HCT116 (cell line): ENCODE results near the gene TNRC6C. TPM values are rescaled to one million over a fixed set of nuclear protein-coding genes. Genes with fewer than 3 reads are reported as not detected.

Source experiments
- ATAC-seq: fragments of 200-7000 bp; cut with Tn5 transposase; 2 replicates; pipeline ENCODE4 v1.9.1; 2020; ENCODE audit warnings: mild to moderate bottlenecking, moderate library complexity
- BruUV-seq: library from RNA; stranded (reverse); fragments of 400-500 nt; replicated peaks from 2 replicates; lab custom pipeline; 2021; lab: Mats Ljungman, UMichigan
- CTCF ChIA-PET: fragments of 300-600 bp; sonication (Branson Sonifier 250); formaldehyde crosslinking; loops from one replicate; lab custom pipeline; 2021; ENCODE audit warnings: antibody characterized with exemption; lab: Charles Lee
- POLR2A ChIA-PET: fragments of 300-600, 350-600 bp; sonication (Branson Sonifier 250); formaldehyde crosslinking; loops from one replicate; lab custom pipeline; 2021; ENCODE audit warnings: antibody characterized with exemption; lab: Charles Lee
- RAD21 ChIA-PET, 2 experiments: fragments of 300-600 bp; sonication (Branson Sonifier 250); formaldehyde crosslinking; loops; one replicate each; lab custom pipeline; 2023; ENCODE audit warnings: low total read pairs in 2 of 2; ENCODE audit not compliant: uncharacterized antibody in 2 of 2, unreplicated experiment in 2 of 2, low non-redundant PET in 1 of 2; lab: Charles Lee
- DNase-seq: peaks from one replicate; pipeline ENCODE4 v3.0.0-alpha.2; 2010; ENCODE audit warnings: low read depth, low spot score
- H2AFZ ChIP-seq: fragments of 200-600 bp; shearing (Covaris generic), sonication (generic); 2 replicates; pipeline ENCODE4 v1.6.1; 2017; ENCODE audit warnings: low read depth, mixed run types, mixed read lengths, antibody characterized with exemption, low read length; ENCODE audit not compliant: poor library complexity, severe bottlenecking
- H3K27ac ChIP-seq: 2 replicates; pipeline ENCODE4 v1.5.1; 2012; ENCODE audit warnings: low read depth, low read length
- H3K27me3 ChIP-seq: fragments of 200-600 bp; sonication (generic); 2 replicates; pipeline ENCODE4 v1.6.1; 2016; ENCODE audit warnings: mixed run types, low read length, mixed read lengths; ENCODE audit not compliant: insufficient read depth
- H3K36me3 ChIP-seq, 2 experiments: fragments of 200-500 bp in 1 of 2; fragments of 200-600 bp in 1 of 2; sonication (Bioruptor generic) in 1 of 2; sonication (generic) in 1 of 2; 2 replicates each; pipeline versions ENCODE4 v1.5.1 to v1.6.1; 2014 to 2016; ENCODE audit warnings: low read length in 2 of 2, inconsistent platforms in 1 of 2, mixed read lengths in 1 of 2, mixed run types in 1 of 2; ENCODE audit not compliant: insufficient read depth in 2 of 2, control insufficient read depth in 1 of 2
- H3K4me1 ChIP-seq, 2 experiments: fragments of 200-600 bp in 1 of 2; sonication (generic) in 1 of 2; 2 replicates each; pipeline versions ENCODE4 v1.5.1 to v1.6.1; 2012 to 2017; ENCODE audit warnings: low read length in 2 of 2, inconsistent platforms in 1 of 2, mild to moderate bottlenecking in 1 of 2, mixed read lengths in 1 of 2, mixed run types in 1 of 2, moderate library complexity in 1 of 2; ENCODE audit not compliant: insufficient read depth in 2 of 2, control insufficient read depth in 1 of 2
- H3K4me2 ChIP-seq: fragments of 200-600 bp; sonication (generic); 2 replicates; pipeline ENCODE4 v1.6.1; 2017; ENCODE audit warnings: mixed run types, low read length, mixed read lengths
- H3K4me3 ChIP-seq, 2 experiments: fragments of 200-600 bp in 1 of 2; sonication (generic) in 1 of 2; replicated peaks in 1 of 2; 2 replicates each; pipeline ENCODE4 v1.5.1; 2011 to 2016; ENCODE audit warnings: low read length in 2 of 2, control low read depth in 1 of 2, low read depth in 1 of 2, mild to moderate bottlenecking in 1 of 2, mixed read lengths in 1 of 2, mixed run types in 1 of 2
- H3K79me2 ChIP-seq: fragments of 200-600 bp; sonication (generic); 2 replicates; pipeline ENCODE4 v1.6.1; 2017; ENCODE audit warnings: mild to moderate bottlenecking, mixed run types, low read length, moderate library complexity, mixed read lengths; ENCODE audit not compliant: insufficient read depth
- H3K9ac ChIP-seq: fragments of 200-600 bp; sonication (generic); 2 replicates; pipeline ENCODE4 v1.6.1; 2016; ENCODE audit warnings: low read length, mixed read lengths
- H3K9me2 ChIP-seq: fragments of 200-600 bp; sonication (generic), shearing (Covaris generic); 2 replicates; pipeline ENCODE4 v1.6.1; 2017; ENCODE audit warnings: mixed run types, mild to moderate bottlenecking, moderate library complexity; ENCODE audit not compliant: insufficient read depth
- H3K9me3 ChIP-seq, 2 experiments: fragments of 200-500 bp in 1 of 2; fragments of 200-600 bp in 1 of 2; sonication (Bioruptor generic) in 1 of 2; sonication (generic) in 1 of 2; 2 replicates each; pipeline ENCODE4 v1.6.1; 2014 to 2017; ENCODE audit warnings: low read length in 2 of 2, mixed read lengths in 2 of 2, inconsistent platforms in 1 of 2, low read depth in 1 of 2, mild to moderate bottlenecking in 1 of 2, mixed run types in 1 of 2, moderate library complexity in 1 of 2; ENCODE audit not compliant: control insufficient read depth in 1 of 2, insufficient read depth in 1 of 2
- H4K20me1 ChIP-seq: fragments of 200-600 bp; sonication (generic), shearing (Covaris generic); 2 replicates; pipeline ENCODE4 v1.6.1; 2017; ENCODE audit warnings: mixed run types, mild to moderate bottlenecking, moderate library complexity; ENCODE audit not compliant: insufficient read depth
- CBX3 ChIP-seq: IDR thresholded peaks from 2 replicates; pipeline ENCODE4 v1.6.1; 2012; ENCODE audit warnings: low read depth
- CTCF ChIP-seq, 3 experiments: fragments of 200-600 bp in 1 of 3; sonication (generic) in 1 of 3; IDR thresholded peaks in 2 of 3; conservative IDR thresholded peaks in 1 of 3; 2 replicates each; pipeline ENCODE4 v1.5.1; 2012 to 2017; ENCODE audit warnings: low read depth in 2 of 3, low read length in 2 of 3, antibody characterized with exemption in 1 of 3, borderline replicate concordance in 1 of 3, control low read depth in 1 of 3, mild to moderate bottlenecking in 1 of 3, mixed read lengths in 1 of 3, mixed run types in 1 of 3, moderate library complexity in 1 of 3; ENCODE audit not compliant: insufficient read depth in 1 of 3
- EZH2 ChIP-seq: fragments of 200-600 bp; sonication (generic); IDR thresholded peaks from 2 replicates; pipeline ENCODE4 v1.6.1; 2017; ENCODE audit warnings: antibody characterized with exemption, mixed run types
- EZH2phosphoT487 ChIP-seq: fragments of 200-600 bp; IDR thresholded peaks from 2 replicates; pipeline ENCODE4 v1.6.1; 2018; ENCODE audit warnings: antibody characterized with exemption, borderline replicate concordance
- FOSL1 ChIP-seq: IDR thresholded peaks from 2 replicates; pipeline ENCODE4 v1.6.1; 2012; ENCODE audit warnings: low read depth
- JUND ChIP-seq: IDR thresholded peaks from 2 replicates; pipeline ENCODE4 v1.6.1; 2012
- REST ChIP-seq: IDR thresholded peaks from 2 replicates; pipeline ENCODE4 v1.6.1; 2012; ENCODE audit warnings: low read depth
- SIN3A ChIP-seq: IDR thresholded peaks from 2 replicates; pipeline ENCODE4 v1.6.1; 2012; ENCODE audit warnings: low read depth
- SP1 ChIP-seq: IDR thresholded peaks from 2 replicates; pipeline ENCODE4 v1.6.1; 2012; ENCODE audit warnings: low read depth
- YY1 ChIP-seq: IDR thresholded peaks from 2 replicates; pipeline ENCODE4 v1.6.1; 2011; ENCODE audit warnings: low read length, low read depth, moderate library complexity, mild to moderate bottlenecking; ENCODE audit not compliant: insufficient replicate concordance; ENCODE audit errors: extremely low read depth
- ZBTB33 ChIP-seq: IDR thresholded peaks from 2 replicates; pipeline ENCODE4 v1.6.1; 2011; ENCODE audit warnings: mild to moderate bottlenecking, low read length, moderate library complexity; ENCODE audit not compliant: insufficient replicate concordance; ENCODE audit errors: extremely low read depth
- ZFX ChIP-seq: fragments of 450-650 bp; IDR thresholded peaks from 2 replicates; pipeline ENCODE4 v1.6.1; 2017
- intact Hi-C: fragments of 100-400 bp; cut with micrococcal nuclease; formaldehyde crosslinking; loops from 2 replicates; pipeline ENCODE4 v1.10.0; 2022
- total RNA-seq: library from RNA; stranded (reverse); gene quantifications from one replicate; pipeline ENCODE4 v1.2.1, GENCODE V29; 2021; ENCODE audit not compliant: unreplicated experiment

The TNRC6C gene
- total RNA-seq, 1 experiment from 2014 or later, result 23.4 TPM

- Histone ChIP-seq H3K9me2 (no peaks in the 10 kb centered on the region), H3K27me3 (no peaks in the 10 kb centered on the region), H3K4me3 (no peak overlapping the region), H3K4me2 (no peak overlapping the region), H3K36me3 (no peaks in the 10 kb centered on the region), H3K27ac (no peak overlapping the region), H3K4me1 (peaks cover 0 to 7% of the 10 kb centered on the region in 2 experiments; a peak in 1 of 4 replicates), H3K9ac (no peak overlapping the region), H3K9me3 (no peaks in the 10 kb centered on the region), H3K79me2 (no peaks in the 10 kb centered on the region), H4K20me1 (no peaks in the 10 kb centered on the region), H2AFZ (no peak overlapping the region)
- ChIA-PET POLR2A (interaction anchor here (1.1 kb wide), 1 partner anchor 37 kb away, joined by 6 read pairs; the partner anchor contains the start of gene TNRC6C), RAD21 (no interaction called here), CTCF (interaction anchor here (2.0 to 2.1 kb wide), 2 partner anchors 19 to 24 kb away, joined by 5 read pairs; no protein-coding TSS in a partner anchor)
- intact Hi-C loops, result no loop called here
- DNase-seq, result no peak
- ATAC-seq, result no peak
- no TSS peak for BruUV-seq
- TF ChIP-seq SIN3A, result no peak
- no peak for TF ChIP-seq REST
- TF ChIP-seq FOSL1, result no peak
- TF ChIP-seq SP1, result no peak
- no peak for TF ChIP-seq JUND
- no peak for TF ChIP-seq EZH2phosphoT487
- no peak for TF ChIP-seq CBX3
- TF ChIP-seq ZFX, result no peak
- TF ChIP-seq CTCF (IDR thresholded peaks at IDR 0.05 in 2 of 3, conservative IDR thresholded peaks at IDR 0.05 in 1 of 3; ENCODE audit: borderline replicate concordance in 1 of 3, insufficient read depth in 1 of 3, low read depth in 2 of 3, low read length in 2 of 3), result no peak
- TF ChIP-seq ZBTB33, result no peak
- no peak for TF ChIP-seq YY1
- TF ChIP-seq EZH2, result no peak
These were observed 36.8 kb downstream of the TNRC6C start for GRCh38 chr17:77995146-77995852.
